Nucleus accumbens (tissue), 56 donors: ENCODE data around the gene TMPRSS2.

ENCODE experiments used
- DNase-seq, 56 donors: peaks; one replicate each; lab custom pipeline; 2025; lab: John Stamatoyannopoulos, UW

Gene TMPRSS2

DNA sequence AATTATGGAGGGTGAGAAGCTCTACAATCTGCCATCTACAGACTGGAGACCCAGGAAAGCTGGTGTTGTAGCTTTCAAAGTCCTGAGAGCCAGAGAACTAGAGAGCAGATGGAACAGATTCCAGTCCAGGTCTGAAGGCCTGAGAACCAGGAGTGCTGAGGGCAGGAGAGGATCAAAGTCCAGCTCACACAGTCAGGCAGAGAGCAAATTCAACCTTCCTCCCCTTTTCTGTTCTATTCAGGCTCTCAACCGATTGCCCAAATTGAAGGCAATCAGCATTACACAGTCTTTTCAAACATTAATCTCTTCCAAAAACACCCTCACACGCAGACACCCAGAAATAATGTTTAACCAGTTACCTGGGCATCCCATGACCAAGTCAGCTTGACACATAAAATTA, 2.5 kb upstream of the TMPRSS2 start:
- DNase-seq = no peak

GRCh38 chr21:41509733-41510132, 1.8 kb upstream of the TMPRSS2 start:
- DNase-seq = no peak

GRCh38 chr21:41509145-41509496, 1.2 kb upstream of the TMPRSS2 start:
- no peak for DNase-seq

- no peak for DNase-seq
These were observed 622 bp upstream of the TMPRSS2 start for GRCh38 chr21:41508415-41509144.

DNA sequence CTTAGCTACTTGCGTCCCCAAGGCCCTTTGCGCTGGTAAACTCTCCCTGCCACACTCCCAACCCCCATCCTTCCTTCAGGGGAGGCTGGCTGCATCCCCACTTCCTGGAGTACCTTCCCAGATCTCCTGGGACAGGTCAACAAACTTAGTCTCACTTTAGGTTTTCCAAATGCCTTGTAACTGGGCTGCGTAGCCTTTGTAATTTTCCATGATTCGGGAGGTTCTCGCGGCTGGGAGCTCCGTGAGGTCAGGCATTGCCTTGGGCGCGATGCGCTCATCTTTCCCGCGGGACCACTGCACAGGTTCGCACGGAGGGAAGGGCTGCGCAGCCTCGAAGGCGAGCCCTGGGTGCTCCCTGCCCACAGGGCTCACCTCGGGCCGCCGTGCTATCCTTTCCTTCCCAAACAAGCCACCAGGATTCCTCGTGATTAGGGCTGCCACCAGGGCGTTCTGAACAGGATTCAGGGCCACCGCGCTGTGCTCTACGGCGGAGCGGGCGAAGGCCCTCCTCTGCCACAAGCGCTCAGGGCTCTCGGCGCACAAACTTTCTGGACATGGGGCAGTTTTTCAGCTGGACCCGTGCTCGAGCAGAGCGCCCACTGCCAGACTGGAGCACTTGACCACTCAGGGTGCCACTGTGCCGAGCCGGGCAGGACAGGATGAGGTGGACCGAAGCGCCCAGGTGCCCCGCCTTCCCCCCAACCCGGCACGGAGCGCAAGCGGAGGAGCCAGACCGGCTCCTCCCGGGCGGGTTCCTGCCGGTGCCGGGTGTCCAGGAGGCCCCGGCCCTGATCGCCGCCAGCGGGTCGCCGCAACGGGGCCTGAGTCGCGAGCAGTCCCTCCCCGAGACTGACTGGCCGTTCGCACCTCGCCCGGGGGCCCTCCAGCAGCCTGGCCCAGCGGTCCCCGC, 1.1 kb downstream of the TMPRSS2 start:
- no peak for DNase-seq

- no peak for DNase-seq
These were observed 1.9 kb downstream of the TMPRSS2 start for GRCh38 chr21:41506005-41506594.

- DNase-seq = no peak
These were observed 3.9 kb downstream of the TMPRSS2 start for GRCh38 chr21:41504030-41504429.

DNA sequence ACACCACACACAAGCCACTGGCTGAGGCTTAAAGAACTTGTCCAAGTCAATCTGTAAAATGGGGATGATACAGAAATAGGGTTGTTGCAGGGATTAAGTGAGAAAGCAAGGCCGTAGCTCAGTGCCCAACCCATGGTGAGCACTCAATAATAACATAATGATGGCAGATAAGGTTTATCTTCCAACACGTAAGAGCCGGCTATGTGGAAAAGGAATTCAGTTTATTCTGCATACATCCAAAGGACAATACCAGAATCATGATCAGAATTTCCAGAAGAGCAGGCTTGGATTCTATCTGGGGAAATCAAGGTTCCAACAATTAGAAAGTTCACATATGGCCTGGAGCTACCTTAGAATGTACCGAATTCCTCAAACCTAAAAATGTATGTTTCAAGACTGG, 4.6 kb downstream of the TMPRSS2 start:
- no peak for DNase-seq

GRCh38 chr21:41501919-41502318, 6.0 kb downstream of the TMPRSS2 start:
- no peak for DNase-seq

DNA sequence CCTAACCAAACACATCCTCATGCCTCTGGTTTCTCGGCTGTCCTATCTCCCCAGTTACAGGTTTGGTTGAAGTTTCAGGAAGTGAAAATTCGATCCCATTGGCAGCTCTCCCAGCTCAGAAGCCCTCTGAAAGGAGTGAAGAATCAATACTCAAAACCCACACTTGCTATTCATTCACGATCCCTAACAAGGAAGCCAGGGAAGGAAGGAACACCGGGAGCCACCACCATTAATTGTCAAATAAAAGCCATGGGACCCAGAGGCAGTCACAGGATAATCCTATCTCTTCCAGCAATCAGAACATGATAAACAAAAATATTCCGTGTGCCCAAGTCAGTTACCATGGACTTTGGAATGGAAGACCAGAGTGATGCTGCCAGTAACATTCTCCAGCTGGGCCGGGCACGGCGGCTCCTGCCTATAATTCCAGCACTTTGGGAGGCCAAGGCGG, 7.0 kb downstream of the TMPRSS2 start:
- no peak for DNase-seq

DNA sequence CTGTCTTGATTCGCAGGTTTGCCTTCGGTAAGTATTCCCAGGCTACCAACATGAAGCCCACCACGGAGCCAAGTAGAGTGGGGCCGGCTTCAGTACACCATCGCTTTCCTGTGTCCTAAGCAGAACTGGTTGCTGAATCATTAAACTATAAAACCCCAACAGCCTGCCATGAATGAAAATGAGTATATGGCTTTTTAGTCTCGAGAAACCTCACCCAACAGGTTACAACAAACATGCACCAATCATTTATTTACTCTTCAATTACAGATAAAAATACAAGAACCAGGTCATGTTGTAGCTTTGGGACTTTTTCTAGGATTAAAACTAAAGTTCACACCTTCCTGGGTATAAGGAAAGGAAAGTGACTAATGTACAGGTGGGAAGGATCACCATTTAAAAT, 7.6 kb downstream of the TMPRSS2 start:
- DNase-seq = no peak

DNA sequence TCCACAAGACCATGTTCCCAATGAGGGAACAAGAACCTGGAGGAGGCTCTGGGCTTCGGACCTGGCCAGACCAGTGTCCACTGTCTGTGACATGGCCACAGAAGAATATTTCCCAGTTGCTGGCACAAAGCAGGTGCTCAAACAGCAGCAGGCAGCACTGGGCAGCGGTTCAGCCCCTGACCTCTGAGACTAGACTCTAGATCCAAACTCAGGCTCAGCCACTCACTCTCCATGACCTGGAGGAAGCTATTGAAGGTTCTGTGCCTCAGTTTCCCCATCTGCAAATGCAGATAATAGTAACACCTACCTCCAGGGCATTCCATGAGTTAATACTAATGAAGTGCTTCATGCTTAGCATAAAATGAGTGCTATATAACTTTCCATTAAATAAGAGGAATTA, 8.0 kb downstream of the TMPRSS2 start:
- no peak for DNase-seq

DNA sequence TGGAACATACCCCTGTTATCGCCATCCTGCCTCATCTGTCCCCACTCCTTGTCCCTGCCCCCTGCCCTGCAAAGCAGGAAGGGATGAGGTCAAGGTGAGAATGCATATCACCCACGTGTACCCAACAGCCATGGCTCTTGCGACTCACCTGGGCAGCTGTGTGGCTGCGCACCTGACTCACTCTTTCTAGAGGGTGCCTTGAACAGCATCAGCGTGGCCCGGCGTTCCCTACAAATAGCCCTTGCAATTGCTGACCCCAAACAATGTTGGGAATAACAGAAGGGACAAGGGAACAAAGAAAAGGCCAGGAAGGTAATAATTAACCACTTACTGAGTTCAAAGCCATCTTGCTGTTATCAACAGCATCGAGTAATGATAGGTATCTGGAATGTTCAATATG, 10.2 kb downstream of the TMPRSS2 start:
- DNase-seq = no peak

GRCh38 chr21:41497008-41497407, 10.9 kb downstream of the TMPRSS2 start:
- no peak for DNase-seq

DNA sequence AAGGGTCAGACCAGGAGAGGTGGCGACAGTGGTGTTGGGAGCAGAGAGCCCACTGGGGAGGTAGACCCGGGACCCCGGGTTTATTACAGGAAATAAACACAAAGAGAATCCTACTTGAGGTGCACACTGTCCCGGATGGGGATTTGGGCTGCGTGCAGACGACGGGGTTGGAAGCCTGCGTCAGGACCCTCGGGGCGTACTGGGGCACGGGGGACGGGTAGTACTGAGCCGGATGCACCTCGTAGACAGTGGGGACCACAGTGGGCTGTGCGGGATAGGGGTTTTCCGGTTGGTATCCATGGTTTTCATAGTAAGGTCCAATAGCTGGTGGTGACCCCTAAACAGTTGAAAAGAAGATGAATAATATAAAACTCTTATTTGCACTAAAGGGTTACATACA, 13.7 kb downstream of the TMPRSS2 start:
- no peak for DNase-seq

DNA sequence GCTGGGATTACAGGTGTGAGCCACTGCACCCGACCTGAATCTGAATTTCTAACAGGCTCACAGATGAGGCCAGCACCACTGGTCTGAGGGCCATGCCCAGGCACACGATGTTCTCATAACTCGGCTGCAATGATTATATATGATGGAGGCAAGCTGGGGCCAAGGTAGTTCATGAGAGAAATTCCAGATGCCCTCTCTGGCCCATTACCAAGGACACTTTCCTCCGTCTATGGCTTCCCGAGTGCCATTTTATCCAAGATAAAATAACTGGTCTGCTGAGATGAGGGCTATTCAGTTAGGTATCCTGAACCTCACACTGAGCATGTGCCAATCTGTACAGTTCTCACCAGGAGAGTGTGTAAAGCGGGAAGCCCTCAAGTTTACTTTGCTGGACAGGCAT, 16.5 kb downstream of the TMPRSS2 start:
- no peak for DNase-seq

DNA sequence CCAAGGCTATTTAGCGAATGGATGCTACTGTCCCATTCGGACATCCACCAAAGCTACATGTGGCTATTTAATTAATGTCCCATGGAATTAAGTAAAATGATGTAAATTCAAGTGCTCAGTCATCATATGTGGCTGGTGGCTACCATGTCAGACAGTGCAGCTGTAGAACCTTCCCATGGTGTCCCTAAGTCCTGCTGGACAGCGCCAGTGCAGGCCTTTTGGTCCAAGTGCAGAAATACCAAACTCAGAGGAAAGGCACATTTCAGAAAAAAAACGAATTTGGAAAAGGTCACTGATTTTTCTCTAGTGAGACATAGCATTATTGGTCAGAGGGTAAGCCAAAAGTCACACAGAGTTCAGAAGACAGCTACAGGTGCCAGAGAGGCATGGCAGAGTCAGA, 17.6 kb downstream of the TMPRSS2 start:
- DNase-seq = no peak

GRCh38 chr21:41489329-41489728, 18.6 kb downstream of the TMPRSS2 start:
- DNase-seq = no peak

DNA sequence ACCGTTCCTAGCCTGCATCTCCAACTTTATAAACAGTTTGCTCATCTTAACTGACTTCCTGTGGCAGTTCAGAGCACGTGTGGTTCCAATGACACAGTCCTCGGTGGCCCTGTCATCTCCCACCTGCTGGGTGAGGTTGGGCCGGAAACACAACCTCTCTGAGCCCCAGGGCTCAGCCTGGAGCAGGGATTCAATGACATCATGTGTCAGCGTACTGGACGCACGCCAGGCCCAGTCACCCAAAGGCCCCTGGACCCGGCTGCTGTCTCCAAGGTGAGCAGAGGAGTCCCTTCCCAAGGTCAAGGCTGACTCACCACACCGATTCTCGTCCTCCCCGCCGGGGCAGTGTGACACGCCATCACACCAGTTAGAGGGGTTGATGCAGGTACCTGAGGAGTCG, 19.9 kb downstream of the TMPRSS2 start:
- DNase-seq = no peak

GRCh38 chr21:41487082-41487481, 20.9 kb downstream of the TMPRSS2 start:
- no peak for DNase-seq

DNA sequence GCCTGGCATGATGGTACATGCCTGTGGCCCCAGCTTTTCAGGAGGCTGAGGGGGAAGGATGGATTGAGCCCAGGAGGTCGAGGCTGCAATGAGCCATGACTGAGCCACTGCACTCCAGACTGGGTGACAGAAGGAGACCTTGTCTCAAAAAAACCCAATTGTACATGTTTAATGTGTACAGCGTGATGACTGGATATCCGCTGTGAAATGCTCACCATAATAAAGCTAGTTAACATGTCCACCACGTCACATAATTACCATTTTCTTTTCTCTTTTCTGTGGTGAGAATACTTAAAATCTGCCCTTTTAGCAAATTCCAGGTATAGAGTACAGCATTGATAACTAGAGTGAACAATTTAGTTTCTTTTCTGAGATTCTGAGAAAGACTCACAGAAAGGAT, 24.0 kb downstream of the TMPRSS2 start:
- no peak for DNase-seq

DNA sequence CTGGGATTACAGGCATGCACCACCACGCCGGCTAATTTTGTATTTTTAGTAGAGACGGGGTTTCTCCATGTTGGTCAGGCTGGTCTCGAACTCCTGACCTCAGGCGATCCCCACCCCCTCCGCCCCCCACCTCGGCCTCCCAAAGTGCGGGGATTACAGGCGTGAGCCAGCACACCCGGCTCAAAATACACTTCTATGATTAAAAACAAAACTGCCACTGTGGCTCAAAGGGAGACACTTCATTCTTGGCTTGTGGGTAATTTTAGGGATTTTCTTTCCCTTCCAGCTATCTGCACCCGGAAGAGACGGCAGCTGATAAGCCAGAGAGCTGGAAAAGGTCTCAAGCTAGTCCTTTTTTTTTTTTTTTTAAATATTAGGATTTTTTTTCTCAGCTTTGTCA, 24.5 kb downstream of the TMPRSS2 start:
- DNase-seq = no peak
